K562 (cell line): ENCODE measurements around the gene LAG3. TPM values are rescaled to one million over a fixed set of nuclear protein-coding genes. Genes with fewer than 3 reads are reported as not detected.

ENCODE experiments used
- BCOR ChIP-seq: fragments of 450-650 bp; IDR thresholded peaks from 2 replicates; pipeline ENCODE4 v1.6.1; 2016
- CEBPB ChIP-seq: fragments of 450-650 bp; IDR thresholded peaks from 2 replicates; pipeline ENCODE4 v1.6.1; 2016; ENCODE audit warnings: missing genetic modification characterization, missing compliant biosample characterization
- CREM ChIP-seq: IDR thresholded peaks from 2 replicates; pipeline ENCODE4 v1.6.1; 2014; ENCODE audit warnings: antibody characterized with exemption, low read depth
- FOXK1 ChIP-seq: sonication (generic); formaldehyde crosslinking; IDR thresholded peaks from 2 replicates; pipeline ENCODE4 v1.8.0; 2022; ENCODE audit warnings: missing genetic modification reagents, mild to moderate bottlenecking, borderline replicate concordance
- FUS ChIP-seq: fragments of 200-400 bp; formaldehyde crosslinking; optimal IDR thresholded peaks from 2 replicates; pipeline ENCODE3; 2017; ENCODE audit warnings: low read depth, low read length
- HDAC1 ChIP-seq, 2 experiments: fragments of 450-650 bp; IDR thresholded peaks; 2 replicates each; pipeline ENCODE4 v1.6.1; 2016 to 2017; ENCODE audit warnings: inconsistent platforms in 1 of 2, mild to moderate bottlenecking in 1 of 2, moderate library complexity in 1 of 2
- KDM4B ChIP-seq, 2 experiments: fragments of 450-650 bp in 1 of 2; sonication (generic) in 1 of 2; IDR thresholded peaks; 2 replicates each; pipeline ENCODE4 v1.6.1; 2016 to 2017; ENCODE audit warnings: borderline replicate concordance in 2 of 2, antibody characterized with exemption in 1 of 2, low read depth in 1 of 2, mild to moderate bottlenecking in 1 of 2
- KDM5B ChIP-seq: fragments of 200-600 bp; sonication (generic); IDR thresholded peaks from 2 replicates; pipeline ENCODE4 v1.6.1; 2012; ENCODE audit warnings: low read depth, mild to moderate bottlenecking, moderate library complexity, low read length, control low read depth, inconsistent platforms; ENCODE audit not compliant: insufficient replicate concordance
- MYC ChIP-seq, 2 experiments: fragments of 250-450 bp in 1 of 2; sonication (Bioruptor Pico) in 1 of 2; IDR thresholded peaks; 2 replicates each; pipeline versions ENCODE4 v1.5.1 to v1.6.1; 2012 to 2021; ENCODE audit warnings: low read depth in 2 of 2, borderline replicate concordance in 1 of 2, improper control_type of control experiment in 1 of 2, low read length in 1 of 2, mild to moderate bottlenecking in 1 of 2, moderate library complexity in 1 of 2
- NCOA1 ChIP-seq: fragments of 450-650 bp; IDR thresholded peaks from 2 replicates; pipeline ENCODE4 v1.6.1; 2016; ENCODE audit warnings: low read depth
- PHF8 ChIP-seq: fragments of 200-600 bp; sonication (generic); IDR thresholded peaks from 2 replicates; pipeline ENCODE4 v1.6.1; 2012; ENCODE audit warnings: mixed run types, mild to moderate bottlenecking, inconsistent platforms, low read length, moderate library complexity, borderline replicate concordance
- POLR2G ChIP-seq: fragments of 200-400 bp; formaldehyde crosslinking; IDR thresholded peaks from 2 replicates; pipeline ENCODE4 v1.6.1; 2017; ENCODE audit warnings: low read depth, mild to moderate bottlenecking, antibody characterized with exemption, low read length, moderate library complexity
- SIN3B ChIP-seq: fragments of 450-650 bp; IDR thresholded peaks from 2 replicates; pipeline ENCODE4 v1.6.1; 2017; ENCODE audit warnings: low read depth, mild to moderate bottlenecking, moderate library complexity
- TAF7 ChIP-seq: fragments of 450-650 bp; IDR thresholded peaks from 2 replicates; pipeline ENCODE4 v1.6.1; 2016; ENCODE audit warnings: missing genetic modification characterization, missing compliant biosample characterization
- U2AF1 ChIP-seq: fragments of 200-400 bp; formaldehyde crosslinking; optimal IDR thresholded peaks from 2 replicates; pipeline ENCODE3; 2017; ENCODE audit warnings: mild to moderate bottlenecking, low read depth, low read length, moderate library complexity
- U2AF2 ChIP-seq: fragments of 200-400 bp; formaldehyde crosslinking; optimal IDR thresholded peaks from 2 replicates; pipeline ENCODE3; 2017; ENCODE audit warnings: low read depth, mild to moderate bottlenecking, low read length
- polyA plus RNA-seq, 8 experiments: library from polyadenylated mRNA; depleted of rRNA in 4 of 8; stranded (reverse) in 5 of 8; unstranded in 3 of 8; fragments of >200 nt; fragmentation: Nextera tagmentation in 2 of 8; fragmentation: Illumina TruSeq in 1 of 8; extraction: Ambion mirVana in 2 of 8; extraction: Trizol in 1 of 8; gene quantifications; 2 replicates each; pipeline versions ENCODE4 v1.2.1 to v1.2.3, GENCODE V29; 2011 to 2014; ENCODE audit warnings: inconsistent platforms in 1 of 8, missing spikeins in 1 of 8
- total RNA-seq, 7 experiments: library from RNA; depleted of rRNA in 6 of 7; stranded (reverse); fragments of >200 nt in 6 of 7; fragmentation: Illumina TruSeq in 2 of 7; extraction: Trizol in 2 of 7; gene quantifications; 2 replicates each; pipeline versions ENCODE4 v1.2.1 to v1.2.3, GENCODE V29; 2011 to 2021; ENCODE audit warnings: low replicate concordance in 1 of 7
- TF ChIP-seq, protein P1 (sequence below): fragments of 250-450 bp; sonication (Bioruptor Pico); IDR thresholded peaks from 2 replicates; pipeline ENCODE4 v1.9.0; 2021; ENCODE audit warnings: mild to moderate bottlenecking
- TF ChIP-seq, protein P2 (sequence below): sonication (generic); formaldehyde crosslinking; IDR thresholded peaks from 2 replicates; pipeline ENCODE4 v1.8.1; 2023; ENCODE audit warnings: mild to moderate bottlenecking, missing genetic modification reagents
- TF ChIP-seq, protein P3 (sequence below): fragments of 250-450 bp; sonication (Bioruptor Pico); IDR thresholded peaks from 2 replicates; pipeline ENCODE4 v1.8.0; 2021; ENCODE audit warnings: moderate library complexity, mild to moderate bottlenecking, inconsistent platforms
- TF ChIP-seq, protein P4 (sequence below): IDR thresholded peaks from 2 replicates; pipeline ENCODE4 v1.6.1; 2014; ENCODE audit warnings: antibody characterized with exemption
- TF ChIP-seq, protein P5 (sequence below): IDR thresholded peaks from 2 replicates; pipeline ENCODE4 v1.6.1; 2016; ENCODE audit warnings: missing genetic modification characterization, missing compliant biosample characterization

Gene LAG3
- total and polyA plus RNA-seq, 9 of the 15 experiments (the other 6 are each of a cell fraction or from before 2014, with no cell fraction given) = 0.07 to 0.66 (median 0.09) TPM; not detected in 1

DNA sequence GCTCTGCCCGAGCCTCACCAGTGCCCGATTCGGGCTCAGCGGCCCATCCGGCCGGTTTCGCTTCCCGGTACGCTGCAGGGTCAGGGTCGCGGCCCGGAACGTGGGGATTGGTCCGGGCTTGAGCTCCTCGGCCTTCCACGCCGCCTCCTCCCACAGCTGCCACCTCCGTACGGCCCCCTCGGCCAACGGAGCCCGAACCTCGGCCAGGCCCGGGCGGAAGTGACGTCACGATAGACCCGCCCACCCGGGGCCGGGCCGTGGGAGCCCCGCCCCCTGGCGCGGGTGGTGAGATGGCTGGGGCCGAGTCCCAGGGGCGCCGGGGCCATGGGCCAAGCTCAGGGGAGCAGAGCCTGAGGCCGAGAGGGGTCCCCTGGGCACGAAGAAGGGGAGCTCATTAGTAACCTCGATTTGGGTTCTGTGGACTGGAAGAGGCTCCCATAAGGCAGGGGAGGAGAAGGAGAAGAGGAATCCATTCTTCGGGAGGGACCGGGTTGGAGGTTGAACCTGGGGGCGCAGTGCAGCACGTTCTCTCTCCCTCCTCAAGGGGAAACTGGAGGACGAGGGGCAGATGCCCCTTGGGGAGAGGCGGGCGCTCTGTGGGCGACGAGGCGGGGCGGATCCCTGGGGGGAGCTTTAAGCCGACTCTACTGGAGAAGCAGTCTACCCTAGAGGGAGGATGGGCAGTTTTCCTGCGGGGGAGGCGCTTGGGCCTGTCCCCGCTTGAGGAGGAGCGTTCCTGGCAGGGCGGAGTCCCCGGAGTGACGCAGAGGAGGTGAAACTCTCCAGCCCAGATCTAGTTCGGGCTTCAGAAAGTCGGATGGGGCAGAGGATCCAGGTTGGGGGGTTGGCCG is 19.2 kb upstream of the LAG3 start, which contains the start of gene MLF2 (continued):
- TF ChIP-seq KDM5B (peak; percentile 75), CEBPB (no peak), BCOR (0 out of 2 replicates have a peak, but pooled peaks have one; percentile 39), FOXK1 (no peak), U2AF1 (peak; percentile 59), U2AF2 (no peak), FUS (no peak), NCOA1 (peak; percentile 16; the same call in 1 of the 2 replicates), TAF7 (tag) (0 out of 2 replicates have a peak, but pooled peaks have one; percentile 36), CREM (peak; percentile 92), HDAC1 (IDR thresholded peaks at IDR 0.05) (peak in 1 of 2 experiments; percentile 46; a peak in 2 of 4 replicates), KDM4B (IDR thresholded peaks at IDR 0.05; ENCODE audit: borderline replicate concordance in 2 of 2, low read depth in 1 of 2) (0 out of 4 replicates have a peak, but pooled peaks of 1 of the 2 experiments have one; percentile 5), PHF8 (peak; percentile 84; the same call in 1 of the 2 replicates), POLR2G (peak; percentile 89), MYC (IDR thresholded peaks at IDR 0.05; ENCODE audit: low read depth, low read length) (peak; percentile 58), MYC (CRISPR knock-in tag; IDR thresholded peaks at IDR 0.05; ENCODE audit: borderline replicate concordance, low read depth) (no peak), SIN3B (0 out of 2 replicates have a peak, but pooled peaks have one; percentile 12)
- TF ChIP-seq, protein P1, sequence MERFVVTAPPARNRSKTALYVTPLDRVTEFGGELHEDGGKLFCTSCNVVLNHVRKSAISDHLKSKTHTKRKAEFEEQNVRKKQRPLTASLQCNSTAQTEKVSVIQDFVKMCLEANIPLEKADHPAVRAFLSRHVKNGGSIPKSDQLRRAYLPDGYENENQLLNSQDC (CRISPR knock-in tag) = no peak
- TF ChIP-seq, protein P2, sequence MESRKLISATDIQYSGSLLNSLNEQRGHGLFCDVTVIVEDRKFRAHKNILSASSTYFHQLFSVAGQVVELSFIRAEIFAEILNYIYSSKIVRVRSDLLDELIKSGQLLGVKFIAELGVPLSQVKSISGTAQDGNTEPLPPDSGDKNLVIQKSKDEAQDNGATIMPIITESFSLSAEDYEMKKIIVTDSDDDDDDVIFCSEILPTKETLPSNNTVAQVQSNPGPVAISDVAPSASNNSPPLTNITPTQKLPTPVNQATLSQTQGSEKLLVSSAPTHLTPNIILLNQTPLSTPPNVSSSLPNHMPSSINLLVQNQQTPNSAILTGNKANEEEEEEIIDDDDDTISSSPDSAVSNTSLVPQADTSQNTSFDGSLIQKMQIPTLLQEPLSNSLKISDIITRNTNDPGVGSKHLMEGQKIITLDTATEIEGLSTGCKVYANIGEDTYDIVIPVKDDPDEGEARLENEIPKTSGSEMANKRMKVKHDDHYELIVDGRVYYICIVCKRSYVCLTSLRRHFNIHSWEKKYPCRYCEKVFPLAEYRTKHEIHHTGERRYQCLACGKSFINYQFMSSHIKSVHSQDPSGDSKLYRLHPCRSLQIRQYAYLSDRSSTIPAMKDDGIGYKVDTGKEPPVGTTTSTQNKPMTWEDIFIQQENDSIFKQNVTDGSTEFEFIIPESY (CRISPR knock-in tag) = peak; percentile 74
- TF ChIP-seq, protein P3, sequence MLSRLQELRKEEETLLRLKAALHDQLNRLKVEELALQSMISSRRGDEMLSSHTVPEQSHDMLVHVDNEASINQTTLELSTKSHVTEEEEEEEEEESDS = no peak
- TF ChIP-seq, protein P4, sequence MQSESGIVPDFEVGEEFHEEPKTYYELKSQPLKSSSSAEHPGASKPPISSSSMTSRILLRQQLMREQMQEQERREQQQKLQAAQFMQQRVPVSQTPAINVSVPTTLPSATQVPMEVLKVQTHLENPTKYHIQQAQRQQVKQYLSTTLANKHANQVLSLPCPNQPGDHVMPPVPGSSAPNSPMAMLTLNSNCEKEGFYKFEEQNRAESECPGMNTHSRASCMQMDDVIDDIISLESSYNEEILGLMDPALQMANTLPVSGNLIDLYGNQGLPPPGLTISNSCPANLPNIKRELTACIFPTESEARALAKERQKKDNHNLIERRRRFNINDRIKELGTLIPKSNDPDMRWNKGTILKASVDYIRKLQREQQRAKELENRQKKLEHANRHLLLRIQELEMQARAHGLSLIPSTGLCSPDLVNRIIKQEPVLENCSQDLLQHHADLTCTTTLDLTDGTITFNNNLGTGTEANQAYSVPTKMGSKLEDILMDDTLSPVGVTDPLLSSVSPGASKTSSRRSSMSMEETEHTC = no peak
- TF ChIP-seq, protein P5, sequence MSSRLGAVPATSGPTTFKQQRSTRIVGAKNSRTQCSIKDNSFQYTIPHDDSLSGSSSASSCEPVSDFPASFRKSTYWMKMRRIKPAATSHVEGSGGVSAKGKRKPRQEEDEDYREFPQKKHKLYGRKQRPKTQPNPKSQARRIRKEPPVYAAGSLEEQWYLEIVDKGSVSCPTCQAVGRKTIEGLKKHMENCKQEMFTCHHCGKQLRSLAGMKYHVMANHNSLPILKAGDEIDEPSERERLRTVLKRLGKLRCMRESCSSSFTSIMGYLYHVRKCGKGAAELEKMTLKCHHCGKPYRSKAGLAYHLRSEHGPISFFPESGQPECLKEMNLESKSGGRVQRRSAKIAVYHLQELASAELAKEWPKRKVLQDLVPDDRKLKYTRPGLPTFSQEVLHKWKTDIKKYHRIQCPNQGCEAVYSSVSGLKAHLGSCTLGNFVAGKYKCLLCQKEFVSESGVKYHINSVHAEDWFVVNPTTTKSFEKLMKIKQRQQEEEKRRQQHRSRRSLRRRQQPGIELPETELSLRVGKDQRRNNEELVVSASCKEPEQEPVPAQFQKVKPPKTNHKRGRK = no peak
